Breast epithelium (tissue), 4 donors: ENCODE results near the gene PTPRO. TPM values are rescaled to one million over a fixed set of nuclear protein-coding genes. Genes with fewer than 3 reads are reported as not detected.

Experiments used
- DNase-seq, 2 donors: peaks; one replicate each; pipeline ENCODE4 v3.0.0-alpha.2; 2019; ENCODE audit warnings: low spot score in 2 of 2
- H3K27ac ChIP-seq, 2 donors: fragments of 200-600 bp; sonication (generic) in 1 of 2; one replicate each; pipeline ENCODE4 v1.5.1; 2016 to 2019; ENCODE audit warnings: mild to moderate bottlenecking in 1 of 2
- H3K27me3 ChIP-seq, 2 donors: fragments of 200-600 bp; sonication (generic) in 1 of 2; one replicate each; pipeline versions ENCODE4 v1.5.1 to v1.6.0; 2017 to 2019; ENCODE audit warnings: control low read depth in 1 of 2, mild to moderate bottlenecking in 1 of 2
- H3K36me3 ChIP-seq: fragments of 200-600 bp; one replicate; pipeline ENCODE4 v1.5.1; 2019
- H3K4me1 ChIP-seq, 2 donors: fragments of 200-600 bp; sonication (generic); one replicate each; pipeline ENCODE4 v1.5.1; 2016 to 2019; ENCODE audit warnings: control low read depth in 1 of 2
- H3K4me3 ChIP-seq, 3 donors: fragments of 200-600 bp; sonication (generic); 1 replicate in 2 of 3; 2 replicates in 1 of 3; pipeline ENCODE4 v1.5.1; 2016 to 2019; ENCODE audit warnings: mild to moderate bottlenecking in 3 of 3, moderate library complexity in 2 of 3
- H3K9me3 ChIP-seq, 2 donors: fragments of 200-600 bp; sonication (generic) in 1 of 2; one replicate each; pipeline ENCODE4 v1.5.1; 2016 to 2019; ENCODE audit warnings: control low read depth in 1 of 2
- CTCF ChIP-seq, 3 donors: fragments of 450-650 bp; IDR thresholded peaks; one replicate each; pipeline ENCODE4 v1.5.1; 2016 to 2017; ENCODE audit warnings: antibody characterized with exemption in 3 of 3, mild to moderate bottlenecking in 3 of 3, moderate library complexity in 3 of 3
- POLR2A ChIP-seq: fragments of 450-650 bp; IDR thresholded peaks from one replicate; pipeline ENCODE4 v1.6.1; 2016; ENCODE audit warnings: antibody characterized with exemption, mild to moderate bottlenecking, moderate library complexity
- POLR2AphosphoS5 ChIP-seq, 3 donors: sonication (generic); formaldehyde crosslinking; IDR thresholded peaks; one replicate each; pipeline ENCODE4 v1.6.1; 2017; ENCODE audit warnings: antibody characterized with exemption in 3 of 3
- intact Hi-C: fragments of 100-400 bp; cut with DNase I; formaldehyde crosslinking; loops from one replicate; pipeline ENCODE4 v1.15.1; 2023; ENCODE audit warnings: low total_unique reads
- total RNA-seq, 3 donors: library from RNA; depleted of rRNA; stranded (reverse); fragments of >200 nt; gene quantifications; one replicate each; pipeline ENCODE4 v1.1.0, GENCODE V29; 2016

PTPRO gene
- total RNA-seq, 3 donors from 2014 or later = 1.3 to 5.3 (median 2.5) TPM

GRCh38 chr12:15530361-15530760 is 208.1 kb downstream of the PTPRO start:
- no peaks in the 10 kb centered on the region for H3K27me3 ChIP-seq
- DNase-seq = no peak
- TF ChIP-seq POLR2A (no peak), POLR2AphosphoS5 (IDR thresholded peaks at IDR 0.05) (no peak), CTCF (IDR thresholded peaks at IDR 0.05) (no peak)

GRCh38 chr12:15532364-15532977 is 210.2 kb downstream of the PTPRO start:
- Histone ChIP-seq H3K4me3 (no peak overlapping the region), H3K27ac (no peak overlapping the region), H3K27me3 (no peaks in the 10 kb centered on the region), H3K36me3 (no peaks in the 10 kb centered on the region), H3K9me3 (peaks cover 0 to 12% of the 10 kb centered on the region in 2 donors), H3K4me1 (no peaks in the 10 kb centered on the region)
- no peak for DNase-seq
- intact Hi-C loops = no loop called here
- no peak for TF ChIP-seq POLR2AphosphoS5 (IDR thresholded peaks at IDR 0.05)
- no peak for TF ChIP-seq POLR2A
- peak in 2 of 3 donors; percentile 20 to 24 for TF ChIP-seq CTCF (IDR thresholded peaks at IDR 0.05)

More at GRCh38 chr12:15530361-15530760, 208.1 kb downstream of the PTPRO start:
- Histone ChIP-seq H3K9me3 (peaks cover 0 to 12% of the 10 kb centered on the region in 2 donors), H3K27ac (no peak overlapping the region), H3K36me3 (no peaks in the 10 kb centered on the region), H3K4me1 (no peaks in the 10 kb centered on the region), H3K4me3 (no peak overlapping the region)
- intact Hi-C loops = no loop called here

GRCh38 chr12:15534322-15534721 is 212.0 kb downstream of the PTPRO start:
- no peaks in the 10 kb centered on the region for H3K36me3 ChIP-seq
- intact Hi-C loops = no loop called here
- no peak for TF ChIP-seq POLR2AphosphoS5 (IDR thresholded peaks at IDR 0.05)
- TF ChIP-seq POLR2A = no peak
- no peak for TF ChIP-seq CTCF (IDR thresholded peaks at IDR 0.05)
- H3K27me3 ChIP-seq = no peaks in the 10 kb centered on the region
- H3K27ac ChIP-seq = no peak overlapping the region
- H3K4me3 ChIP-seq = no peak overlapping the region
- H3K9me3 ChIP-seq = peaks cover 0 to 2% of the 10 kb centered on the region in 2 donors
- DNase-seq = no peak
- H3K4me1 ChIP-seq = no peaks in the 10 kb centered on the region

GRCh38 chr12:15534874-15535273 is 212.6 kb downstream of the PTPRO start:
- no peak for DNase-seq
- Histone ChIP-seq H3K4me3 (no peak overlapping the region), H3K4me1 (no peaks in the 10 kb centered on the region), H3K27me3 (no peaks in the 10 kb centered on the region), H3K36me3 (no peaks in the 10 kb centered on the region), H3K9me3 (no peaks in the 10 kb centered on the region), H3K27ac (no peak overlapping the region)
- TF ChIP-seq POLR2AphosphoS5 (IDR thresholded peaks at IDR 0.05) (no peak), CTCF (IDR thresholded peaks at IDR 0.05) (no peak), POLR2A (no peak)
- intact Hi-C loops = no loop called here

GRCh38 chr12:15535352-15535781 is 213.1 kb downstream of the PTPRO start:
- H3K4me1 ChIP-seq = no peaks in the 10 kb centered on the region
- no peaks in the 10 kb centered on the region for H3K9me3 ChIP-seq
- no peak overlapping the region for H3K4me3 ChIP-seq
- H3K27me3 ChIP-seq = no peaks in the 10 kb centered on the region
- H3K27ac ChIP-seq = no peak overlapping the region
- intact Hi-C loops = no loop called here
- DNase-seq = no peak
- no peaks in the 10 kb centered on the region for H3K36me3 ChIP-seq
- TF ChIP-seq CTCF (IDR thresholded peaks at IDR 0.05) (no peak), POLR2AphosphoS5 (IDR thresholded peaks at IDR 0.05) (no peak), POLR2A (no peak)
